Epithelial cell of prostate (primary cell): Measurements from ENCODE around the gene NUP188.
"Not testable (repeated sequence)": the region's sequence is repeated elsewhere in the genome, so short reads cannot be mapped to it uniquely, and the experiment has no call there.

Source experiments
- DNase-seq: peaks from one replicate; pipeline ENCODE4 v3.0.0-alpha.2; 2011; ENCODE audit warnings: low read depth, low spot score
- H3K27ac ChIP-seq: fragments of 450-650 bp; 2 replicates; pipeline ENCODE4 v1.5.1; 2017; ENCODE audit warnings: mild to moderate bottlenecking

NUP188 gene

GRCh38 chr9:128940271-128940921 lies 7.1 kb upstream of the NUP188 start:
- no peak overlapping the region for H3K27ac ChIP-seq
- no peak for DNase-seq

DNA sequence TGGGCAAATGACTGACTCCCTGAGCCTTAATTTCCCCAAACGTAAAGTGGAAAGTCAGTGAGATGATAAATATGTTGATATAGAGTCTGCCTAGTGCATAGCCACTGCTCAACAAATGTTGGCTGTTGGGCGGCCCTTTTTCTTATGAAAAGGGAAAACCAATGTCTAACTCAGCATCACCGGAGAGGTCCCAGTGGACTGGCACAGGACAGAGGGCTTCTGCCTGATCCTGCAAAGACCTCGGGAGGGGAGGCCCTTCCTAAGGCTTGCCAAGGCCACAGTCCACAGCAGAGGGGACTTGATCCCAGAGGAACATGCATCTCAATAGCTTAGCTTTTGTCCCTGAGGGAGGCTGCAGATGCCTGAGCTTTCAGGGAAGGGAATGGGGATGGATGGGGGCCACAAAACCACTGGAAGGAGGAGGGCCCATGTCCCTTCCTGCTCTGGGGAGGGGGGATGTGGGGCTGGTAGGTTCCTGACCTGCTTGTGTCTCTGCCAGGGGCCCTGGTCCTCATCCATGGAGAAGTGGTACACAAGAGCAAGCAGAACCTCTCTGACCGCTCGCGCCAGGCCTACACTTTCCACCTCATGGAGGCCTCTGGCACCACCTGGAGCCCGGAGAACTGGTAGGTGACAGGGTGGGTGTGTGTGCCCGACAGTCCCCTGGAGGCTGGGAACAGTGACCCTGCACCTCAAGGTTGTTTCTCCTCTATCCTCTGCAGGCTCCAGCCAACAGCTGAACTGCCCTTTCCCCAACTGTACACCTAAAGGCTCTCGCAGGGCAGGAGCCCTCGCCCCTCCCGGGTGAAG lies 6.3 kb upstream of the NUP188 start:
- DNase-seq, result no peak
- no peak overlapping the region for H3K27ac ChIP-seq

DNA sequence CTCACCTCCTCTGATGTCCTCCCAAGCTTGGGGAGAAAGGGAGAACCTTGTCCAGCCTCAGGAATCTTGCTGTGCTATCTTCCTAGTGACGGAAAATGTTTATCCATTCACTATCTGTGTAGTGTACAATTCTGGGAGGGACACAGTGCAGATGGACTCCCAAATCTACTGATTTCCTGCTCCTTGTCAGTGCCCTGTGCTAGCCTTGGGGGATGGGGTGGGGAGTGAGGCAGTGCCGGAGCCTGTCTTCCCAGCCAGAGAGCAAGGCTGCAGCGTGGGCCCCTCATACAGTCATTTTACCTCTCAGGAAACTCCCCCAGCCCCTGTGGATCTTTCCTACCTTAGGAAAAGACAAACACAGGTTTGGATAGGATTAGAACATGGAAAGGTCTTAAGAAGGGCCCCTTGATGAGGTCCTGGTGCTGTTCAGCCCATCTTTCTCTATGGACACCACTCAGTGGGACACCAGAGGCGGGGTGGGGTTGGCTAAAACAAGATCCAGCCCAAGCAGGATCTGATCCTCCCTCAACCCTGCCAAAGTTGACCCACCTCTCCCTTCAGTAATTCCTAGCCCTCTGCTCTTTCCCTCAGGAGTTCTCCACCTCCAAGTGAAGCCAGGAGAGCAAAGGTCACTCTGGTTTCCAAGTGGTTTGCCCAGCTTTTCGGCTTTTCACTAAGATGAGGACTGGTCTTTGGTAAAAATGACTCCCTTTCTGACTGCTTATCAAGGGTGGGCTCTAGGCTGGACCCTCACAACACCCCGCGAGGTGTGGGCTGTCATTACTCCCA lies 3.5 kb upstream of the NUP188 start:
- H3K27ac ChIP-seq, result no peak overlapping the region

GRCh38 chr9:128944966-128945365 lies 2.5 kb upstream of the NUP188 start:
- not testable (repeated sequence) for DNase-seq, H3K27ac ChIP-seq

More for the DNA sequence above, 3.5 kb upstream of the NUP188 start:
- DNase-seq, result no peak

DNA sequence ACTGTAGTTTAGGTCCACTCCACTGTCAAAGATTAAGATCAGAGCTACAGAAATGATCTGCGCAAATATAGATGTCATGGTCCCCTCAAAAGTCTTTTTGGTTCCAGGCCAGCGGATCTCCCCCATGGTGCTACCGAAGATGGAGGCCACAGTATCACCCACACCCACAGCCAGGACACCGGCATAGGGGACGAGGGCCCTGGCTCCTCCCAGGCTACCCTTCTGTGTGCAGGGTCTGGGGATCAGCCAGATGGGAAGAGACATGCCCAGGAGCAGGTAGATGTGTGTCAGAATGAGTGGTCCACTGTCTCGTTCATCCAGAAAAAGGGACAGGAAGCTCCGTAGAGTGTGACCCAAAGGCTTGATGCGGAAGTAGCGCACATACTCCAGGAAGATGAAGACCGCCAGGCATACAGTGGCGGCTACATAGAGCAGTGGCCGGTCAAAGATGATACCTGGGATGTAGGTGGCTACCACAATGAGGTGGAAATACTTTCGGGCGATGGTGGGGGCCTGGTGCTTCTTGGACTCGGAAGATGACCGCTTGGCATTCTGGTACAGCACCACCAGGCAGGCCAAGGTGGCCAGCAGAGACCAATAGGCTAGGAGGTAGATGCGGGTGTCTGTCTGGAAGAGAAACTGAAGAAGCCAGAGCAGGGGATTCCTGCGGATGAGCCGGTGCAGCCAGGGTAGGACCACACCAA lies 1.5 kb upstream of the NUP188 start:
- DNase-seq, result no peak
- no peak overlapping the region for H3K27ac ChIP-seq

- no peak for DNase-seq
- H3K27ac ChIP-seq, result peak overlapping the region; percentile 83
Measured at GRCh38 chr9:128946571-128947276, 775 bp upstream of the NUP188 start.

- no peak for DNase-seq
- peak overlapping the region; percentile 83 for H3K27ac ChIP-seq
Measured at GRCh38 chr9:128947277-128947526, 297 bp upstream of the NUP188 start.

DNA sequence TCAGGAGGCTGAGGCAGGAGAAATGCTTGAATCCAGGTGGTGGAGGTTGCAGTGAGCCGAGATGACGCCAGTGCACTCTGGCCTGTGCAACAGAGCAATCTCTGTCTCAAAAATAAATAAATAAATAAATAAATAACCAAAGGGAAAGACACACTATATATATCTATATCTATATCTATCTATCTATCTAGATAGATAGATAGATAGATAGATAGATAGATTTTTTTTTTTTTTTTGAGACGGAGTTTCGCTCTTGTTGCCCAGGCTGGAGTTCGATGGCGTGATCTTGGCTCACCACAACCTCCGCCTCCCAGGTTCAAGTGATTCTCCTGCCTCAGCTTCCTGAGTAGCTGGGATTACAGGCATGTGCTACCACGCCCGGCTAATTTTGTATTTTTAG lies 13.9 kb downstream of the NUP188 start:
- not testable (repeated sequence) for DNase-seq, H3K27ac ChIP-seq

DNA sequence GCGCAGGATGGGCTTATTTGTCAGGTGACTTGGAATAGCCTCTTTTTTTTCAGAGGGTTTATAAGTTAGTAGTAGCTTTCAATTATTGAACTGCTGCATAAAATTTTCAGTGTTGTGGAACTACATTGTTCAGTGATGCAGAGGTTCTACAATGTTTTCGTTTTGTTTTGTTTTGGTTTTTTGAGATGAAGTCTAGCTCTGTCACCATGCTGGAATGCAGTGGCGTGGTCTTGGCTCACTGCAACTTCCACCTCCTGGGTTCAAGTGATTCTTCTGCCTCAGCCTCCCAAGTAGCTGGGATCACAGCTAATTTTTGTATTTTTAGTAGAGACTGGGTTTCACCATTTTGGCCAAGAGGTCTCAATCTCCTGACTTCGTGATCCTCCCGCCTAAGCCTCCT lies 22.0 kb downstream of the NUP188 start:
- H3K27ac ChIP-seq, result no peak overlapping the region
- no peak for DNase-seq

DNA sequence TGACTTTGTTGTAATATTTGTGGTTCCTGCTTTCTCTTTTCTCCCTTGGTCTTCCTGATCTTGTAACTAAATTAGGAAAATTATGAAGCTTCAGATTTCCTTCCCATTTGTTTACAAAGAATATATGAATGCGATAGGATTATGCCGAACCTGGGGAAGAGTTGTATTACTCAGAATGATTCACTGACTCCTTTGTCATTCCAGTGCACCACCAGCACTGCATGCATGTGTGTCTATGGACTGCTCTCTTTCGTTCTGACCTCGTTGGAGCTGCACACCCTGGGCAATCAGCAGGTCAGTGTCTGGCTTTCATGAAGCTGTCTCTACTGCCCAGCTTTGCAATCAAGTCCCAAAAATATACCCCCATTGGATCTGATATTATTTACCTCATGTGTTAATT lies 25.5 kb downstream of the NUP188 start:
- H3K27ac ChIP-seq, result peak overlapping the region; percentile 26
- DNase-seq, result no peak

DNA sequence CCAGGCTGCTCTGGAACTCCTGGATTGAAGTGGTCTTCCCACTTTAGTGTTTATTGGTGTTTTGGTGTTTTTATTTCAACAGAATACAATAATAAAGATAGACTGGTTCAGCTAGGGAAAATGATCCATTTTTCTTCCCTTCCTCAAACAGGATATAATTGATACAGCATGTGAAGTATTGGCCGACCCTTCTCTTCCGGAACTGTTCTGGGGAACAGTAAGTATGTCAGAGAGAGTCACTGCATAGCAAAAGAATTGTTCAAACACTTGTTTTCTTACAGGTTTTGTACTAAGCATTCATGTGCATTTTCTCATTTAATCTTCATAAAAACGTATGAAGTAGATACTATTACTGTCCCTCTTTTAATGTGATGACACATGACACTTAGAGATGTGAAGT lies 31.6 kb downstream of the NUP188 start:
- H3K27ac ChIP-seq, result no peak overlapping the region
- DNase-seq, result no peak

- no peak overlapping the region for H3K27ac ChIP-seq
- no peak for DNase-seq
Measured at GRCh38 chr9:128983536-128983935, 36.0 kb downstream of the NUP188 start.

GRCh38 chr9:128986671-128987070 lies 39.2 kb downstream of the NUP188 start:
- no peak for DNase-seq

DNA sequence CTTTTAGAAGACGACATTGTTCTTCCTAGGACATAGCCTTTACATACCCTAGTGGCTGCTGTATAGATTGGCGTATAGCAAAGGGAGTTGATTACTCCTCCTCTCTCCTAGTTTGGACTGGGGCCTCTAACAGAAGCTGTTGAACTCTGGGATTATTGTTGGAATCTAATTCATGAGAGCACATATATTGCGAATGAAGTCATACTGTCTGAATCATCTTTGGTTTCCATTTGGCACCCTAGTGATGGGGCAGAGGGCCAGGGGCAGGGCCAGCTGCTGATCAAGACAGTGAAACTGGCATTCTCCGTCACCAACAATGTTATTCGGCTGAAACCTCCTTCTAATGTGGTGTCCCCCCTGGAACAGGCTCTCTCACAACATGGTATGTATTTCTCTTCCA lies 40.3 kb downstream of the NUP188 start:
- DNase-seq, result no peak
- H3K27ac ChIP-seq, result peak overlapping the region; percentile 26

More at GRCh38 chr9:128986671-128987070, 39.2 kb downstream of the NUP188 start:
- H3K27ac ChIP-seq, result peak overlapping the region; percentile 26

- DNase-seq, result no peak
- no peak overlapping the region for H3K27ac ChIP-seq
Measured at GRCh38 chr9:128992995-128993394, 45.5 kb downstream of the NUP188 start.

DNA sequence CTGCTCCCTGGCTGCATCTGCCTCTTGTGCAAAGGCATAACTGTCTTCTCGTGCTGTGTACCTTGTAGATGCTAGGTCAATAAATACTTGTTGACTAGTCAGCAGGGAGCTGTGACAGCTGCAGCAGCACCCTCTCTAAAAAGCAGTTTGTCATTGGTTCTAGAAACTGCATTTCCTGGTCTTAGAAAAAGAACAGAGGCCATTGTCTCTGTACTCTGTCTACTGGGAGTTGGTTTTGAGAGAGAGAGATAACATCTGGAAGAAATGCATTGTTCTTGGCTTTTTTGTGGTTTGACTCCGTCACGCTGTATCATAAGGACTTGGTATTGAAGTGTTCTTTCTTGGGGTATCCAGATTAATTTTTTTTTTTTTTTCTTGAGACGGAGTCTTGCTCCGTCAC lies 48.3 kb downstream of the NUP188 start:
- H3K27ac ChIP-seq, result peak overlapping the region; percentile 64
- DNase-seq, result peak; percentile 34

GRCh38 chr9:128998462-128998861 lies 51.0 kb downstream of the NUP188 start:
- peak overlapping the region; percentile 11 for H3K27ac ChIP-seq
- DNase-seq, result no peak

- no peak for DNase-seq
- no peak overlapping the region for H3K27ac ChIP-seq
Measured at GRCh38 chr9:128999581-129000206, 52.2 kb downstream of the NUP188 start.

GRCh38 chr9:129001504-129002325 lies 54.2 kb downstream of the NUP188 start:
- no peak for DNase-seq
- no peak overlapping the region for H3K27ac ChIP-seq
